GDM1 (cell line): ENCODE measurements around the gene HTR3E.
"Not testable (repeated sequence)": the region's sequence is repeated elsewhere in the genome, so short reads cannot be mapped to it uniquely, and the experiment has no call there.

Experiments
- DNase-seq: peaks from one replicate; lab custom pipeline; 2025; lab: John Stamatoyannopoulos, UW

The HTR3E gene

GRCh38 chr3:184096811-184097383 lies at the start of gene HTR3E:
HTR3E (plus strand) TSS chr3:184097064; CDS start chr3:184097530, 466 bp downstream.
- no peak for DNase-seq

GRCh38 chr3:184050217-184050847 lies 46.5 kb upstream of the HTR3E start:
- DNase-seq = no peak

GRCh38 chr3:184052767-184053166 lies 44.1 kb upstream of the HTR3E start, which contains the start of gene HTR3C:
HTR3C (plus strand) TSS chr3:184053047; CDS start chr3:184053081, 34 bp downstream.
- no peak for DNase-seq

- no peak for DNase-seq
These were observed 38.8 kb upstream of the HTR3E start for GRCh38 chr3:184058029-184058428.

GRCh38 chr3:184059424-184059823 lies 37.4 kb upstream of the HTR3E start:
- no peak for DNase-seq

- no peak for DNase-seq
These were observed 34.2 kb upstream of the HTR3E start for GRCh38 chr3:184062637-184063036.

GRCh38 chr3:184066211-184066610 lies 30.7 kb upstream of the HTR3E start:
- DNase-seq = no peak

- no peak for DNase-seq
These were observed 29.2 kb upstream of the HTR3E start for GRCh38 chr3:184067573-184068055.

GRCh38 chr3:184068344-184068743 lies 28.5 kb upstream of the HTR3E start:
- DNase-seq = no peak

- not testable (repeated sequence) for DNase-seq
These were observed 25.7 kb upstream of the HTR3E start for GRCh38 chr3:184071142-184071541.

GRCh38 chr3:184073621-184074020 lies 23.2 kb upstream of the HTR3E start:
- DNase-seq = no peak

GRCh38 chr3:184075901-184076300 lies 21.0 kb upstream of the HTR3E start:
- no peak for DNase-seq

GRCh38 chr3:184077881-184078280 lies 19.0 kb upstream of the HTR3E start:
- DNase-seq = no peak

GRCh38 chr3:184078851-184079250 lies 18.0 kb upstream of the HTR3E start:
- no peak for DNase-seq

GRCh38 chr3:184081116-184081830 lies 15.6 kb upstream of the HTR3E start:
- no peak for DNase-seq

GRCh38 chr3:184082034-184082433 lies 14.8 kb upstream of the HTR3E start:
- DNase-seq = no peak

- no peak for DNase-seq
These were observed 14.4 kb upstream of the HTR3E start for GRCh38 chr3:184082465-184082864.

- DNase-seq = no peak
These were observed 11.4 kb upstream of the HTR3E start for GRCh38 chr3:184085389-184085852.

GRCh38 chr3:184092199-184092598 lies 4.7 kb upstream of the HTR3E start:
- DNase-seq = no peak

GRCh38 chr3:184097556-184097955 lies 692 bp downstream of the HTR3E start:
- DNase-seq = no peak

- DNase-seq = no peak
These were observed 3.2 kb downstream of the HTR3E start for GRCh38 chr3:184099806-184100686.

- no peak for DNase-seq
These were observed 13.5 kb downstream of the HTR3E start for GRCh38 chr3:184110316-184110725.
